HG03442 (cell line): ENCODE results near the gene TECPR1.

Experiments used
- ATAC-seq: cut with Tn5 transposase; IDR thresholded peaks from one replicate; pipeline ENCODE4 v1.9.1; 2021; ENCODE audit warnings: mild to moderate bottlenecking, moderate library complexity; ENCODE audit not compliant: unreplicated experiment

Gene TECPR1

DNA sequence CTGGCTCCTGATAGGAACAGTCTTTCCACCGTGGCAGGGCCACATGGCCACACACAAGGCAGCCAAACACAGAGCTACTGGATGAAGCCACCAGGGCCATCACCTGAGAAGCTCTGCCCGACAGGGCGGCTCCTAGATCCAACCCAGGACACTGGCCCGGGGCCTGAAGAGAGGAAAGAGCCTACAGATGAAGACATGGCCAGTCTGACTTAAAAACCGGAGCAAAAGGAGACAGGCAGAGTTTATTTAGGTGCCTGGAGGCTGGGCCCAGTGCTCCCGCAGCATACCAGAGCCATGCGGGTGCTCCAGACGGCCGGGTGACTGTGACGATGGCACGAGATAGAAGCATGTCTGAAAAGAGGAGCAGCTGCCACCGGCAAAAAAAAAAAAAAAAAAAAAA is 3.9 kb downstream of the TECPR1 start:
- no peak for ATAC-seq

DNA sequence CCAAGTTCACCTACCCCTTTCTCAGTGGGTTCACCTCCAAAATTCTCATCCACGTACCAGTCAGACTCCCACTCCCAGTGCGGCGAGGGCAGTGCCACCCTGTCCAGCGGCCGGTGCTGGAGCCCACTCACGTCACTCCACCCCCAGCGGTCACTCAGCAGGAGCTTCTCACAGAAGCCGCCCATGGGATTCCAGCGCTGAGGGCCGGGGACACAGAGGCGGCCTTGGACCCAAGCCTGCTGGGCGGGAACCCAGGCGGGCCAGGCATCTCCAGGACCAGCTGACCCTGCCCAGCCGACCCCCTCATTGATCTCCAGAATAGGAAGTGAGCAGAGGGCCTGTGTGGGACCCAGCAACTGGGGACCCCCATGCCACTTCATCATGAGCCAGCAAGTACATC is 7.2 kb downstream of the TECPR1 start:
- ATAC-seq = no peak

DNA sequence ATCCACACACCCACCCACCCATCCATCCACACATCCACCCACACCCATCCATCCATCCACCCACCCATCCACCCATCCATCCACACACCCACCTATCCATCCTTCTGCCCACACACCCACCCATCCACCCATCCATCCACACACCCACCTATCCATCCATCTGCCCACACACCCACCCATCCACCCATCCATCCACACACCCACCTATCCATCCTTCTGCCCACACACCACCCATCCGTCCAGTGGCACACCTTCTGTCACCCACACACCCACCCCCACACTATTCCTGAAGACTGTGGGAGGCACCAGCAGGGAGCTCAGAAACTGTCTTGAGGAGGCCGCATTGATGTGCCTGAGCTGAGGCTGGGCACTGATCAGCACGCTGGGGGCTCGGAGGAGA is 9.1 kb downstream of the TECPR1 start:
- ATAC-seq = no peak

DNA sequence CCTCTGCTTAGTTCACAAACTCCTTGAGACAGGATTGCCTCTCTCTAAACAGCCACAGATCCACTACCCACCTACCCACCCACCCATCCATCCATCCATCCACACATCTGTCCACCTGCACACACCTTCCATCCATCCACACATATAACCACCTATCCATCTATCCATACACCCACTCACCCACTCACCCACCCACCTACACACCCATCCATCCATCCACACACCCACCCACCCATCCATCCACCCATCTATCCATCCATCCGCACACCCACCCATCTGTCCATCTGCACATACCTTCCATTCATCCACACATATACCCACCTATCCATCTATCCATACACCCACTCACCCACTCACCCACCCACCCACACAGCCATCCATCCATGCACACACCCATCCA is 9.7 kb downstream of the TECPR1 start:
- no peak for ATAC-seq

DNA sequence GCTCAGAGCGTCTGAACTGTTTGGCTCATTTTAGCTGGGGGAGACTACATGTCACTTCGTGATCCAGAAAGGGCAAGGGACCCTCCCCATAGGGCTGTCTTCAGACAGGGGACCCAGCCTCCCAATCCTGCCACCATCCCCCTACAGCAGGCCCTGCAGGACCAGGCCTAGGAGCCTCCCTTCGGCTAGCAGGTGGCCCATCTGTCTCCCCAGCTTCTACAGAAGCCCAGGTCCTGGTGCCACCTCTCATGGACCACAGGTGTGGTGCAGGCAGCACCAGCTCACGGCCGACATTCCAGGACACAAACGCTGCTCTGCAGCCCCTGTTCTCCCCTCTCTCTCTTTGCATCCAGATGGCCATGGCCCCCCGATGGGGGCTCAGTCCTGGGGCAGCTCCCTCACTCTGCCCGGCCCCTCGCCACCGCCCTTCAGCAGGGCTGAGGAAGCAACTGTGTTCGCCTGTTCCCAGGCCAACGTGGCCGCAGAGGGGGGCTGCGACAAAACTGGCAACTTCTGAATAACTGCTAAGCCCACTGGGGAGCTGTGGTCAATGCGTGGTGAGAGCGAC is 10.3 kb downstream of the TECPR1 start:
- no peak for ATAC-seq

DNA sequence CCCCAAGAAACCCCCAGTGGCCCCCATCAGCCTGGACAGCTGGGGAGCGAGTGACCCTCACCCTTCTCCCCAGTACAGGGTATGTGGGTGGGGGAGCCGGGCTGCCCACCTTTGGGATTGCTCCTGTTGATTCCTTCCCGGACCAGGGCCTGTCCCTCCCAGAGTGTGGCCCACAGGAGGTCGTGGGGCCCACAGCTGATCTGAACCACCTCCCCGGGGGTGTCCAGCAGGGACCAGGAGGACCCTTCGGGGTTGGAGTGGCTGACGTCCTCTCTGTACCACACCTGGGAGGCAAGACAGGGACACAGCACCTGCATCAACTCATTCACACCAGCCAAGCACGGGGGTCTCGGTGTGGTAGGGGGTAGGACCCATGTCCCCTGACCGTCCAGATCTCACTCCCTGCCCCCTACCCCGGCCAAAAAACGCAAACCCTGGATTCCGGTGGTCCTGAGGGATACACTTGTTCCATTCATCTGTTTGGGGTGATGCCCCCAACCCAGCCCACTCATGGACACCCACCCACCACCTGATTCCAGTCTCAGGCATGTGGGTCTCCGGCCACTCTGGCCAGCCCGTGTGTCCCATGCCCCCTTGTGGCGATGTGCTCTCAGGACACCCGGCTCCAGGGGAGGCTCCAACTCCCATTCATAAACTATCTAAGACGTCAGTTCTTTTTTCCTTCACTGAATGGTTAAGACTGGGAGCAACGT is 10.9 kb downstream of the TECPR1 start:
- ATAC-seq = no peak

DNA sequence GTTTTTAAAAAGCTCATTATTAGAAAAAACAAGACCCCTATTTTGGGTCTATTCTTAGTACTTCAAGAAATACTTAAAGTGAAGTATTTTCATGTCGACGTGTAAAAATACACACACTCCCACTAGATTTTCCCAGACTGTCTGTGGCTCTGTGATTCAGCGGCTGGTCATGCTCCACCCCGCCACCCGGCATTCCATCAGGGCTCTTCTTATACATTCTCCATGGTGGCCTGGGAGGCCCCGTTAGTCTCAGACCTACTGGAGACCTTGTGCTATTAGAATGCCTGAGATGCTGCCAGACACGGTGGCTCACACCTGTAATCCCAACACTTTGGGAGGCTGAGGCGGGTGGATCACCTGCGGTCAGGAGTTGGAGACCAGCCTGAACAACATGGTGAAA is 13.1 kb downstream of the TECPR1 start:
- no peak for ATAC-seq

DNA sequence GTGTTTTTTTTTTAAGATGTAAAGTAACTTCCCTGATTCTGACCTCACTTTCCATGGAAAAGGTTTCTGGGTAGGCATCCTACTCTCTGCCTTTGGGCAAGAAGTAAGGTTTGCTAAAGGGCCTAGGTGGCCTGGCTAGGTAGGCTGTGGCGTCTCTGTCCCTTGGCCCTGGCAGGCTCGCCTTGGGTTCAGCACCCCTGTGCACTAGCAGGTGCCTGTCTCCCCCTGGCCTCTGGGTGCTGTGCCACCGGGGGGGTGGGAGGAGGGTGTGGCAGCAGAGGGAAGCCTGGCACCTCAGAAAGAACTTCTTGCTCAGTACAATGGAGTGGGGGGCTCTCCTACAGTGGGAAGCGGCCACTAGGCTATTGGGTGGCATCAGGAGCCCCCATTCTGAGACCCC is 14.0 kb downstream of the TECPR1 start:
- ATAC-seq = no peak

DNA sequence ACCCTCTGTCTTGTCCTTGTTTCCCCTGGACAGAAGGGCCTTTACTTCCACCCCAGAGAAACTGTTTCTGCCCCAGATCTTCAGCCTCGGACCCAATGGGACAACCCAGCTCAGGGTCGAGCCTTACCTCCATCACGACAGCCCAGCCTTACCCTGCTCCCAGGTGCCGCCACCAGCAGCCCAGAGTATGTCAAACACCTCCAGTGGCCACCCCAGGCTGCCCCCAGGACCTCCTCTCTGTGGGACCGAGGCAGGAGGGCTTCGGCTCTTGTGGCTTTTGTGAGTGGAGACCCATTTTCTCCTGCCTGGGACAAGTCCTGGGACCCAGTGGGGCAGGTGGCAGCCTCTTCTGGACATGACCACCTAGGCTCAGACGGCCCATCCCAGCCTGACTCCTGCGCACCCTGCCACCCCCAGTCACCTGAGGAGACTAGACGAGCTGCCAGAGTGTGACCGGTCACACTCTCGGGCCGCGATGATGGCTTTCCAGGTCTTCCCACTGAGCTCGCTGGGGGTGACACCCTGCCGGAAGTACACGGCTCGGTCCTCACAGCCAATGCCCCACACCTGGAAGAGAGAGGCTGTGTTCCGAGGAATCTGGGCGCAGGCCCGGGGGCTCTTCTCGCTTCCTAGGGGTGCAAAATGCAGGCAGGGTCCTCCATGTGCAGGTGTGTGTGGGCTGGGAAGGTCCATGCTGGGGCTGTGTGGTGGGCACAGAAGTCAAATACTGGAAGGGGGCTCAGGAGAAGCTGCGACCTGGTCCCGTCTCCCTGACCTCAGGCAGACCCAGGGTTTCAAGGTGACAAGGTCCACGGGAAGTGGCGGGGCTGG is 15.5 kb downstream of the TECPR1 start:
- no peak for ATAC-seq

DNA sequence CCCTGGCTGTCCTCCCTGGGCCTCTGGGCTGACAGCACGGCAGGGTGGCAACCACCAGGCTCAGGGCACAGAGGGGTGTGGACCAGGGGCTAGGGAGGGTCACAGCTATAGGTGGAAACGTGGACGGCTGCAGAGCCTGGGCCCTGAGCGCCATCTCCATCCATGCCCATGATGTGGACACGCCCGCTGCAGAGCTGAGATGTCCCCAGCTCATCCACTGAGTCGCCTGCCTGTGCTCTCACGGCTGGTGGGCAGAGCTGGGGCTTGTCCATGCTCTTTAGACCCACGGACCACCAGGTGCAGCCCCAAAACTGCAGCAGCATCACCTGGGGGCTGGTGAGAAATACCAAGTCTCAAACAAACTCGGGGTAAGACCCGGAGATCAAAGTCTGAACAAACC is 16.1 kb downstream of the TECPR1 start:
- ATAC-seq = no peak

DNA sequence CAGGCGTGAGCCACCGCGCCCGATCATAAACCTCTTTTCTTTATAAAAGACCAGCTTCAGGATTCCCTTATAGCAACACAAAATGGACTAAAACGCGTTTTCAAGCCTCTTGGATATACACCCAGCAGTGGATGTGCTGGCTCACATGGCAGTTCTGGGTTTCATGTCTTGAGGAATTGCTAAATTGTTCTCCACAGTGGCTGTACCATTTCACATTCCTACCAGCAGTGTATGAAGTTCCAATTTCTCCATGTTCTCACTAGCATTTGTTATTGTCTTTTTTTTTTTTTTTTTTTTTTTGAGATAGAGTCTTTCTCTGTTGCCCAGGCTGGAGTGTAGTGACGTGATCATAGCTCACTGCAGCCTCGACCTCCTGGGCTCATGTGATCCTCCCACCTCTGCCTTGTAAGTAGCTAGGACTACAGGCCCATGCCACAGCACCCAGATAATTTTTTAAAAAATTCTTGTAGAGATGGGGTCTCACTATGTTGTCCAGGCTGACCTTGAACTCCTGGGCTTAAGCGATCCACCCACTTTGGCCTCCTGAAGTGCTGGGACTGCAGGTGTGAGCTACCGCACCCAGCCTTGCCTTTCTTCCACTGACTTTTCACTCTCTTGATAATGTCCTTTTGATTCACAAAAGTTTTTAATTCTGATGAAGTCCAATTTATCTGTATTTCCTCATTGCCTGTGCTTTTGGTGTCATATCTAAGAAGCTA is 17.4 kb downstream of the TECPR1 start:
- ATAC-seq = no peak

DNA sequence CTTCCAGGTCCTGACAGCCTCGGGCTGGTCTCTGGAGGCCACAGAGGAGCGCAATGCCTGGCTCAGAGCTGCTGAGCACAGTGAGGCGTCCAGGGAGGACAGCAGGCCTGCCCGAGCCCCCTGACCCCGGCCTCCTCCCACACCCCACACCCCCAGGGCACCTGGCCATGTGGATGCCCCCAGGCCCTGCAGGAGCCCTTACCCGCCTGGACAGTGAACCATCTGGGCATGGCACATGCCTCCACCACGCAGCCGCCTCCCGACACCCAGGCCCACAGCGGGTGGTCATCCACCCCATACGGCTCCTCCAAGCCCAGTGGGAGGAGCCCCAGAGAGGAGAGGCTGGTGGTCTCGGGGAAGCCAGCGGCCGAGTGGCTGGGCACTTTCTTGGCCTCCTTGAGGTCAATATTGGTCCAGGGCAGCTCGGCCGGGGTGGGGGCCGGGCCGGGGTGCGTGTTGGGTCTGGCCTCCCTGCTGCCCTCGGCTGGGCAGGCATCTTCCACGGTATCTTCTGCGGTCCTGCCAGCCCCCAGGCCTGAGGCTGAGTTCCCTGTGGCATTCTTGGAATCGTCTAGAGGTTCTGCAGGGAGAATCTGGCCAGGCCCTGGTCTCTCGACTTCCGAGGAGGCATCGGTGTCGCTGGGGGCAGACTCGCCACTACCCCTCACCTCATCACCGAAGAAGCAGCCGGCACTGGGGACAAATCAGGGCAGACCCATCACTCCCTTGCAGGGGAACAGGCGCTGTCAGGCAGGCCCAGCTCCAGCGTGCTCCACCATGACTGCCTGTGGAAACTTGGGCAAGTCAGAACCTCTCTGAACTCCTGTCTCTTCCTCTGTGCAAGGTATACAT is 18.6 kb downstream of the TECPR1 start:
- ATAC-seq = no peak

DNA sequence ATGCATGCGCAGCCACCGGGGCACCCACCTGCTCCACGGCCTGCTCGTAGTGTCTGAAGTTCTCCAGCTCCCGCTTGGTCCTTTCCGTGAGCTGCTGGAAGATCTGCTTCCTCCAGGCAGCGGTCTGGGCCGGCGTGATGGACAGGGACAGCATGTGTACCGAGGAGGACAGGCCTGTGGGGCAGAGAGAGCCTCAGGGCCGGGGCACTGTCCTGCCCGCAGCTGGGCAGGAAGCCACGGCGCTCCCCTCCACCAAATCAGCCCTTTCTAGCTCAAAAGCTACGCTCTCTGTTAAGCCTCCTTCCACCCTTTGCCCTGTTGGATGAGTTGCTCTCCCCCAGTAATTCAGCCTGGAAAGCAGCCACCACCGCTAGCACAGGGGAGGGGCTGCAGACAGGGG is 19.2 kb downstream of the TECPR1 start:
- no peak for ATAC-seq

DNA sequence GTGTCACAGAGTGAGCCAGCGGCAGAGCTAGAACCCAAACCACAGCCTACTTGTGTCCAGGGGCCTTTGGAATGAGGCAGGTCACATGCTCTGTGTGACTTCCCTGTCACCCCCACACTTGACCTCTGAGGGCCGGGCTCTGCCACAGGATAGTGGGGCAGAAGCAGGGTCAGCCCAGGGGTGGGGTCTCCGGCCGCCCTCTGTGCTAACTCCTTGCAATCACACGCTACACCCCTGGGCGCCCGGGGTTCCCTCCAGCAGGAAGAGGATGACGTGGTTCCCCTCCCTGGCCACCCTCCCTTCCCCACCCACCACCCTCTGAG is 19.8 kb downstream of the TECPR1 start:
- ATAC-seq = no peak

DNA sequence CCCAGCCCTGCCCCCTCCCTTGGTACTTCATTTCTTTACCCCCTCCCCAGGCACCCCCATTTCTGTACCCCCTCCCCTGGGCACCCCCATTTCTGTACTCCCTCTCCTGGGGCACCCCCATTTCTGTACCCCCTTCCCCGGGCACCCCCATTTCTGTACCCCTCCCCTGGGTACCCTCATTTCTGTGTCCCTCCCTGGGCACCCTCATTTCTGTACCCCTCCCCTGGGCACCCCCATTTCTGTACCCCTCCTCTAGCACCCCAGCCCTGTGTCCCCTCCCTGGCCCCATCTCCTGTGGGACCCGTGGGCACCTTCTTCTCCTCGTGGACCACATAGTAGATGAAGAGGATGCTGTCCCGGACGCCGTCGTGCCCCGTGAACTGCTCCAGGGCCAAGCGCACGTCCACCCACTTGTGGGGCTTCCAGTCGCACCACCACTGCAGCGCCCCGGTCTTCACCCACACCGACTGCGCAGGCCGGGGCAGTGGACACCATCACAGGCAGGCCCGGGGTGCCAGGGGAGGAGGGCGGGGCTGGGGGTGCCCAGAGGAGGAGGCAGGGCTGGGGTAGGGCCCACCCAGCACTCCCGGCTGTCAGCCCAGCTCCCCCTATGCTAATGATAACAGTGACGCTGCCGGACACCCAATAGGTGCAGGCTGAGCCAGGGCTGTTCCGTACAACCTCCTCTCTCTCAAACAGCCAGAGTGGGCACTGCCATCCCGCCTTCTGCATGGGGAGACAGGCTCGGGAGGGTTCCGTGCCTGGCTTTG is 20.4 kb downstream of the TECPR1 start:
- ATAC-seq = no peak

DNA sequence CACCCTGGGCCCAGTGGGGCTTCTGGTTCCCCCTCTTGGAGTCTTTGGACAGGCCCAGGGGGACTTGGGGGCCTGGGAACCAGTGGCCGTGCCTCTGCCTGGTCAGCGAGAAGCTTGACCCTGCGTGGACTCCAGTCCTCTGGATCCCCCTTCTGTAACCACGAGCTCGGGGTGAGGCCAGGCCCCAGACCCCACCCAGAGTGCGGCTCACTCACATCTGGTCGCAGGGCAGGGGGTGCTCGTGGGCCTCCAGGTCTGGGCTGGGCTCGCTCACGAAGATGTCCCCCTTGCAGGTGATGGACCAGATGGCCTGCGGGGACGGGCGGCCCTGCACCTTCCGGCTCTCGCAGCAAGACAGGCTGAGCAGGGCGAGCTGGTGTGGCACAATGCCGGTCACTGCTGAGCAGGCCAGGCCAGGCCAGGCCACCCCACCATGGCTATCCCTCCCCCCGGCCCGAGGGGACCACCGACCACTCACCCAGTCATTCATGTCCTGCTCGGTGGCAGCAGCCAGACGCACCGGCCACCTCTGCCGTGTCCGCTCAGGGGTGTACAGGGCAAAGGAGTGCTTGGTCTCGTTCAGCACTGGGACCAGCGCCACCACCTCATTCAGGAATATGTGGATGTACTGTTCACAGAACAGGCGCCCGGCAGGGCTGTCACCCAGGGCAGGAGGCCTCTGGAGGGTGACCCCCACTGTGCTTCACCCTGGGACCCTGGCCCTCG is 21.1 kb downstream of the TECPR1 start:
- no peak for ATAC-seq

DNA sequence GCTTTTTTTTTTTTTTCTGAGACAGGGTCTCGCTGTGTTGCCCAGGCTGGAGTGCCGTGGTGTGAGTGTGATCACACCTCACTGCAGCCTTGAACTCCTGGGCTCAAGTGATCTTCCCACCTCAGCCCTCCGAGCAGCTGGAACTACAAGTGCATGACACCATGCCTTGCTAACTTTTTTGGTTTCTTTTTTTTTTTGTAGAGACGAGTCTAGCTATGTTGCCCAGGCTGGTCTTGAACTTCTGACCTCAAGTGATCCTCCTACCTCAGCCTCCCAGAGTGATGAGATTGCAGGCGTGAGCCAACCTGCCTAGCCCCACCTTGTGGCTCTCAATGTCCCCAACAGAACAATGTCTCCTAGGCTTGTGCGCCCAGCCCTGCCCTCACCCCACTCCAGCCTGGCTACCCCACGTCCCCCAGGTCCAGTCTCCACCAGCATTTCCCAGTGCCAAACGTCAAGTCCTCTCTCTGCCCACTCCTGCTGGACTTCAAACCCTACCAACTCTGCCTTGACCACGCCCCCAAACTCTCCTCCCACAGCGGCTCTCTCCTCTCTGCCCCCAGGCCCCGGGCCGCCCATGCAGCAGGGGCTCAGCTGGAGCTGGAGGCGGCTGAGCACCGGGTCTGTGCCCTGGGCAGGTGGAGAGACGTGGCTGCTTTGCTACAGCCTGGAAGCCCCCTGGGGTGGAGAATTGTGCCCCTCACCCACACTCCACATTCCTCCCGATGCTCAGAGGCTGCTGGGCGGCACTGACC is 21.9 kb downstream of the TECPR1 start:
- no peak for ATAC-seq

DNA sequence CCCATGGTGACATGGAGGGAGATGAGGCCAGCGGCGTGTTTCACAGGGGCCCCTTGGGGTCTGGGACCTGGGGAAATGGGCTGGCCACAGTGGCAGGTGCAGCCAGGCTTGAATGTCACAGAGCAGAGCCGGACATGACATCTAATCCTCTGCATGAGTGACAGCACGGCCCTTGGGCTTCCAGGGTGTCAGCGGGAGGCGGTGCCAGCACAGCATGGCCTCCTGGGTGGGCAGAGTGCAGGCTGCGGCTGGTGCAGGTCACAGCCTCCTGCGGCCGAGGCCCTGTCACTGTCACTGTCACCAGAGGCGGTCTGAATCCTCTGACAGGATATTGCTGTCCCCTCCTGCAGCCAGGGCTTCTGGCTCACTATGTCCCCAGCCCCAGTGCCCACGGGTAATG is 22.6 kb downstream of the TECPR1 start:
- no peak for ATAC-seq

DNA sequence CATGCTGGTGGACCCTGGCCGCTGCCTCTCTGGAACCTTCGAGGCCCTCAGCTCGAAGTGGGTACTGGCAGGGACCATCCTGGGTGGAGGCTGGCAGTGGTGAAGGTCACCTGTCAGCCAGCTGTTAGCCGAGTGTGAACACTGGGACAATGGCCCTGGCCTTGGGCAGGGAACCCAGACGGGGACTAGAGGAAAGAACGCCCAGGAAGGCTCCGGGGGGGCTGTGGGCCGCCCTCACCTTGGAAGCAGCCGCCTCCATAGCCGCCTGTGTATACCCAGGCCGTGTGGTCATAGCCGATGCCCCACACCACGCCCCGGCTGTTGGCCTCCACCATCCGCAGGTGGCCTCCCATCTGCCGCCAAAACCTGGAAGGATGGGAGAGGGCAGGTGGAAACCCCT is 23.2 kb downstream of the TECPR1 start:
- no peak for ATAC-seq
